Measurements from ENCODE around the gene TMC2. TPM values are rescaled to one million over a fixed set of nuclear protein-coding genes. Genes with fewer than 3 reads are reported as not detected.

The TMC2 gene
- total RNA-seq, 1 experiment from 2014 or later: not detected

GRCh38 chr20:2538931-2539720, 2.8 kb downstream of the TMC2 start:
- no peak for TF ChIP-seq EZH2 (IDR thresholded peaks at IDR 0.05; ENCODE audit: borderline replicate concordance, low read depth, low read length, poor library complexity, severe bottlenecking)
- no peak for TF ChIP-seq CTCF (conservative IDR thresholded peaks at IDR 0.05; ENCODE audit: low read depth, low read length)
- BruUV-seq (replicated peaks): no TSS peak
- no peaks in the 10 kb centered on the region for H3K27me3 ChIP-seq (replicated peaks; ENCODE audit: insufficient read depth, low read depth, low read length, poor library complexity)
- H3K9me3 ChIP-seq (ENCODE audit: low read depth, low read length, poor library complexity, severe bottlenecking): no peaks in the 10 kb centered on the region
- intact Hi-C loops (cut with micrococcal nuclease; ENCODE audit: unreplicated experiment): no loop called here
- ChIA-PET CTCF (interaction anchor here (1.1 kb wide), 1 partner anchor 15 kb away, joined by 3 read pairs; no protein-coding TSS in a partner anchor), POLR2A (ENCODE audit: low non-redundant PET) (no interaction called here)
- H3K4me3 ChIP-seq (ENCODE audit: low read depth, low read length, poor library complexity, severe bottlenecking): no peak overlapping the region
- H3K4me1 ChIP-seq (ENCODE audit: insufficient read depth, low read length, poor library complexity, severe bottlenecking): no peaks in the 10 kb centered on the region
- H3K36me3 ChIP-seq (ENCODE audit: insufficient read depth, low read length, poor library complexity, severe bottlenecking): no peaks in the 10 kb centered on the region
- DNase-seq (ENCODE audit: low spot score): no peak
- H3K27ac ChIP-seq (ENCODE audit: low read depth, low read length, poor library complexity, severe bottlenecking): no peak overlapping the region

GRCh38 chr20:2541940-2542339, 5.6 kb downstream of the TMC2 start:
- H3K9me3 ChIP-seq (ENCODE audit: low read depth, low read length, poor library complexity, severe bottlenecking): no peaks in the 10 kb centered on the region
- no peak overlapping the region for H3K4me3 ChIP-seq (ENCODE audit: low read depth, low read length, poor library complexity, severe bottlenecking)
- no peaks in the 10 kb centered on the region for H3K4me1 ChIP-seq (ENCODE audit: insufficient read depth, low read length, poor library complexity, severe bottlenecking)
- ChIA-PET POLR2A (ENCODE audit: low non-redundant PET) (no interaction called here), CTCF (no interaction called here)
- H3K36me3 ChIP-seq (ENCODE audit: insufficient read depth, low read length, poor library complexity, severe bottlenecking): no peaks in the 10 kb centered on the region
- H3K27me3 ChIP-seq (replicated peaks; ENCODE audit: insufficient read depth, low read depth, low read length, poor library complexity): peaks cover 9% of the 10 kb centered on the region
- no peak for DNase-seq (ENCODE audit: low spot score)
- no TSS peak for BruUV-seq (replicated peaks)
- no peak overlapping the region for H3K27ac ChIP-seq (ENCODE audit: low read depth, low read length, poor library complexity, severe bottlenecking)
- intact Hi-C loops (cut with micrococcal nuclease; ENCODE audit: unreplicated experiment): no loop called here
- TF ChIP-seq CTCF (conservative IDR thresholded peaks at IDR 0.05; ENCODE audit: low read depth, low read length) (no peak), EZH2 (IDR thresholded peaks at IDR 0.05; ENCODE audit: borderline replicate concordance, low read depth, low read length, poor library complexity, severe bottlenecking) (no peak)

- Histone ChIP-seq H3K4me3 (ENCODE audit: low read depth, low read length, poor library complexity, severe bottlenecking) (no peak overlapping the region), H3K9me3 (ENCODE audit: low read depth, low read length, poor library complexity, severe bottlenecking) (no peaks in the 10 kb centered on the region), H3K4me1 (ENCODE audit: insufficient read depth, low read length, poor library complexity, severe bottlenecking) (no peaks in the 10 kb centered on the region), H3K36me3 (ENCODE audit: insufficient read depth, low read length, poor library complexity, severe bottlenecking) (no peaks in the 10 kb centered on the region), H3K27me3 (replicated peaks; ENCODE audit: insufficient read depth, low read depth, low read length, poor library complexity) (peaks cover 13% of the 10 kb centered on the region), H3K27ac (ENCODE audit: low read depth, low read length, poor library complexity, severe bottlenecking) (no peak overlapping the region)
- intact Hi-C loops (cut with micrococcal nuclease; ENCODE audit: unreplicated experiment): no loop called here
- TF ChIP-seq EZH2 (IDR thresholded peaks at IDR 0.05; ENCODE audit: borderline replicate concordance, low read depth, low read length, poor library complexity, severe bottlenecking) (no peak), CTCF (conservative IDR thresholded peaks at IDR 0.05; ENCODE audit: low read depth, low read length) (no peak)
- no TSS peak for BruUV-seq (replicated peaks)
- CTCF ChIA-PET: no interaction called here
- POLR2A ChIA-PET (ENCODE audit: low non-redundant PET): no interaction called here
- no peak for DNase-seq (ENCODE audit: low spot score)
Measured at GRCh38 chr20:2542361-2542760, 6.0 kb downstream of the TMC2 start.

Data from A673 (cell line).